Brain microvascular endothelial cell (primary cell): ENCODE measurements around the gene APBA2.

Experiments used
- DNase-seq: peaks from one replicate; pipeline ENCODE4 v3.0.0-alpha.2; 2020
- H3K27ac ChIP-seq: fragments of 250-450 bp; sonication (Bioruptor Pico); 2 replicates; pipeline ENCODE4 v1.5.1; 2020; ENCODE audit warnings: mild to moderate bottlenecking, moderate library complexity
- H3K27me3 ChIP-seq: fragments of 250-450 bp; sonication (Bioruptor Pico); replicated peaks from 2 replicates; pipeline ENCODE4 v1.5.1; 2020; ENCODE audit warnings: mild to moderate bottlenecking
- H3K36me3 ChIP-seq: fragments of 250-450 bp; sonication (Bioruptor Pico); replicated peaks from 2 replicates; pipeline ENCODE4 v1.5.1; 2020; ENCODE audit warnings: mild to moderate bottlenecking
- H3K4me3 ChIP-seq: 2 replicates; pipeline ENCODE4 v1.5.1; 2011; ENCODE audit warnings: low read depth, mild to moderate bottlenecking, control low read depth, low read length, moderate library complexity
- CTCF ChIP-seq: IDR thresholded peaks from 2 replicates; pipeline ENCODE4 v1.5.1; 2011; ENCODE audit warnings: low read depth, mild to moderate bottlenecking, moderate library complexity, low read length, control low read depth, inconsistent platforms; ENCODE audit errors: missing control alignments
- in situ Hi-C: cut with HindIII; loops from 2 replicates; pipeline ENCODE4 v1.10.0; 2017; ENCODE audit warnings: low sequenced_read_pairs, low pct_ligation_motif_present

The APBA2 gene

GRCh38 chr15:28975766-28976179 lies 90.0 kb downstream of the APBA2 start:
- Histone ChIP-seq H3K4me3 (no peak overlapping the region), H3K27ac (no peak overlapping the region), H3K36me3 (no peaks in the 10 kb centered on the region), H3K27me3 (no peaks in the 10 kb centered on the region)
- in situ Hi-C loops: no loop called here
- peak; percentile 92 for TF ChIP-seq CTCF
- peak; percentile 61 for DNase-seq

GRCh38 chr15:28977377-28978010 lies 91.7 kb downstream of the APBA2 start:
- Histone ChIP-seq H3K27ac (peak overlapping the region; percentile 70), H3K27me3 (no peaks in the 10 kb centered on the region), H3K4me3 (no peak overlapping the region), H3K36me3 (no peaks in the 10 kb centered on the region)
- in situ Hi-C loops: no loop called here
- TF ChIP-seq CTCF: no peak
- DNase-seq: peak; percentile 96

GRCh38 chr15:28978011-28978378 lies 92.2 kb downstream of the APBA2 start:
- DNase-seq: no peak
- Histone ChIP-seq H3K27ac (no peak overlapping the region), H3K27me3 (no peaks in the 10 kb centered on the region), H3K4me3 (no peak overlapping the region), H3K36me3 (no peaks in the 10 kb centered on the region)
- in situ Hi-C loops: no loop called here
- no peak for TF ChIP-seq CTCF

- Histone ChIP-seq H3K36me3 (no peaks in the 10 kb centered on the region), H3K27ac (no peak overlapping the region), H3K27me3 (no peaks in the 10 kb centered on the region), H3K4me3 (no peak overlapping the region)
- TF ChIP-seq CTCF: no peak
- no peak for DNase-seq
- in situ Hi-C loops: no loop called here
Measured at GRCh38 chr15:28978661-28979060, 92.9 kb downstream of the APBA2 start.

GRCh38 chr15:28979208-28979841 lies 93.6 kb downstream of the APBA2 start:
- no peaks in the 10 kb centered on the region for H3K27me3 ChIP-seq
- H3K4me3 ChIP-seq: no peak overlapping the region
- H3K27ac ChIP-seq: no peak overlapping the region
- no peak for TF ChIP-seq CTCF
- DNase-seq: no peak
- H3K36me3 ChIP-seq: no peaks in the 10 kb centered on the region
- in situ Hi-C loops: no loop called here
